Measurements from ENCODE around the gene TNIP1.

Gene TNIP1

DNA sequence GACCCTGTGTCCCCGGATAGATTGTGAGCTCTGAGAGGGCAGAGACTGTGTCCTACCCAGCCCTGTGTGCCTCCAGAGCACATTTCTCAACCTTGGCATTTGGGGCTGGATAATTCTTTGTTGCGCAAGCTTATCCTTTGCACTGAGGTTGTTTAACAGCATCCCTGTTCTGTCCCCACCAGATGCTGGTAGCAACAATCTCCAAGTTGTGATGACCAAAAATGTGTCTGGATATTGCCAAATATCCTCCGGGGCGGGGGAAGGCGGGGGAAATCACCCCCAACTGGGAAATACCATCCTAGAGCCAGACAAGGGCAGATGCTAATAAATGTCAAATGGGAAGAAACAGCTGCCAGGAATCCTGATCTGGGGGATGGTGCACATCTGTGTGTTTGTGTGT lies 24.0 kb upstream of the TNIP1 start:
- no peak for DNase-seq

GRCh38 chr5:151101746-151102145 lies 20.9 kb upstream of the TNIP1 start:
- no peak for DNase-seq

DNA sequence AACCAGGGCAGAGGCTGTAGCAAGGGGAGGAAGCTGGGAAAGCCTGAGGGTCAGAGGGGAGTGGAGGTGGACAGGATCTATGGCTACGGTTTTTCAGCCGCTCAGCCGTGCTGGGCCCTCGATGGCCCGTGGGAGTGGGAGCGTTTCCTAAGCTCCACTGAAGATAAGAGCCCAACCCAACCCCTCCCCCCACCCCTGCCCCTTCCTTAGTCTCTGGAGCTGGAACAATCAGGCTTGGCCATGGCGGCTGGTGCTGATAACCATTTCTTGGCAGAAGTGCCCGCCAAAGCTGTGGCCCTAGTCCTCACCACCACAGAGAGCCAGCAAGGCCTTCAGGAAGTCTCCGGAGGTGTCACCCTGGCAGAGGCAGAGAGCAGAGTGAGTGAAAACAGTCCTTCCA lies 20.3 kb upstream of the TNIP1 start:
- no peak for DNase-seq

DNA sequence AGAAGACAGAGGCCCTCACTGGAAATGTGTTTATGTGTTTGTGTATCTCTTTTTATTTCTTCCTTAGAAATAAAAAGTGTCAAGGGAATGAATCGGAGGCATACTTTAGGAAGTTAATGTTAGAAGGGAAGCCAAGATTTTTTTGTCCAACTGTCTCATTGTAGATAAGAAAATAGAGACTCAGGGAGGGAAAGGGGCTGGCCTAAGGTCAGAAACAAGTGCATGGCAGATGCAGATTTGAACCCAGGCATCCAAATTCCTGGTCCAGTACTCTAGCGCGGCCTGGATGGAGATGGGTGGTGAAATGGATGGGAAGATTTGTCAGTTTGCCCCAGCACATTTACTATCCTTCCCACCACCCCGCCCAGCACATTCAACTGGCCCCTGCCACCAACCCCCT lies 19.8 kb upstream of the TNIP1 start:
- DNase-seq = no peak

- no peak for DNase-seq
Observed at GRCh38 chr5:151098768-151099121, 17.9 kb upstream of the TNIP1 start.

DNA sequence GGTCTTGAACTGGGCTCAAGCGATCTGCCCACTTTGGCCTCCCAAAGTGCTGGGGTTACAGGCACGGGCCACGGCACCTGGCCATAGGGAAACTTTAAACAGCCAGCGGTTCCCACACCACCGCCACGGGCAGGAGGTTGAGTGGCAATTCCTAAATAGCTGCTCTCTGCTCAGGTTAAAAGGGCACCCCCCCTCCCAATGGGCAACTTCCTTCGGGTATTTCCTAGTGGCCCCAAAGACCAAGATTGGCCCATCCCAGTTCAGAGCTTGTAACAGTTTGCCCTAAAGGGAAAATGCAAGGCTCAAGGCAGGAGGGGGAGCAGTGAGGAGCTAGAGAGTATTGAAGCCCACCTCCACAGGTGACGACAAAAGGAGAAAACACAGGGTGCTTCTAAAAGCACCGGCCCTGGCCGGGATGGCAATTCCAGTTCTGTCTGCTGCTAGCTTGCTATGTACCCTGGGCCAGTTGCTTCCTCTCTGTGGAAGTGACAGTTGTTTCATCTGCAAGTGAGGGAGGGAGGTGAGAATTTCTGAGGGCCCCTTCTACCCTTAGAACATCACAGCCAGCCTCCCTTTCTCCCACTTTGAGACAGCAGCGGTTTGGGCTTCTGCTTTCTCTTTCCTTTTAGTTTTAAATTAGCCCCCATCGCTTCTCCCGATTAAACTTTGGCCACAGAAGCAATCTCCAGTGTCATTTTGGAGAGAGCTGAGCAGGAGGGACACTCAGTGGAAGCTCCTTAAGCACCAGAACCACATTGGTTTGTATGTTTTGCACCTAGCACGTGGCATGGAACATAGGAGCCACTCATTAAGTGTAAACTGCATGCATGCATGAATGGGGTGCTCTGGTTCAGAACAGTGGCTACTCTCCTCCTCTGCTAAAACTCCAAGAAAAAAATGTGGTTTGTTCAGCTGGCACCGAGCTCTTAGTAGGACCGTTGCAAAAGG lies 17.3 kb upstream of the TNIP1 start:
- no peak for DNase-seq

GRCh38 chr5:151097061-151097460 lies 16.2 kb upstream of the TNIP1 start:
- no peak for DNase-seq

DNA sequence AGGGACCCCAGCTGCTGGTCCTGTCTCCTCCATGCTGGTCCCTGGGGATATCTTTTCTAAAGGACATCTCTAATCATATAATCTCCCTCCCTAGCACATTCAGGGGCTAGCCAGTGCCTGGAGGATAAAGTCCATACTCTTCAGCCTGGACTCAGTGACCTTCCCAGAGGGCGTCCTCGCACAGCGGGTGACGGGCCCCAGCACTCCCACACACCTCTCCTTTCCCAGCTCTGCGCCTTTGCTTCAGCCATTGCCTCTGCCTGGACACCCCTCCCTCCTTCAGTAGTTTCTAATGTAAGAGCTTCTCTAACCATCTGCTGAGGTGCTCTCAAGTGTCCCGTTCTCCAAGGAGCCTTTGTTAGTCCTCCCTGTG lies 15.2 kb upstream of the TNIP1 start:
- no peak for DNase-seq

GRCh38 chr5:151095341-151096000 lies 14.6 kb upstream of the TNIP1 start:
- DNase-seq = no peak

DNA sequence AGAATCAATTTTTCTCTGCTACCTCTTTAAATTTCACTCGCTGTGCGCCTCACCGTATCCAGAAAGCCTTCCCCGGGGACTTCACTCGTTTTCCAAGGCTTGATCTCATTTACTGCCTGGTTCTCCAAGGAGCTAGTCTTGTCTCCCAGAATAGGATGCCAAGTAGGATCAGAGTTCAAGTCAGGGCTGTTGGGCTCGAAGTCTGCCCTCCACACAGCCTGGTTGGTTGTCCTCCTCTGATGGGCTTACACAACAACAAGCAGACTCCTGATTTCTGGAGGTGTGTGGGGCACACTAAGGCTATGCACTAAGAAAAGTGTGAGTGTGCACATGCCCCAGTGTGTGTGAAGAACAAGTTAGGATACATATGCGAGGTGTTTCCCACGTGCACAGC lies 14.0 kb upstream of the TNIP1 start:
- DNase-seq = no peak

GRCh38 chr5:151094030-151094851 lies 13.4 kb upstream of the TNIP1 start:
- no peak for DNase-seq

DNA sequence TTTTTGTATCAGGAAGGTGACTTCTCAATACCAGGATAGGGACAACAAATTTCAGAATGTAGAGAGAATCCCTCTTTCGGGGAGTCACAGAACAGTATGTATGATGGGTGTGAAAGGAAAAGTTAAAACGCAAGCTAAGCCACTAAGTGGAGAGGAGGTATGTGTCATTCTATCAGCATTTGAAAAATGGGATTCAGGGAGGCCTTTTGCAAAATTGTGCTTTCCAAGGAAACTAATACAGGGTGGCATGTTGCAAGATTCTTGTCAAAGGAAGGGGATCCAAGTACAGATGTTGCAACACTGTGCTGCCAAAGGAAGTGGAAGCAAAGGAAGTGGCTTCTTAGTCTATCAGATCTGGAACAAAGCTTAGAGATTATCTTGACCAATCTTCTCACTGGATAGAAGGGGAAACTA lies 12.6 kb upstream of the TNIP1 start:
- DNase-seq = no peak

GRCh38 chr5:151092762-151093161 lies 11.9 kb upstream of the TNIP1 start:
- DNase-seq = no peak

GRCh38 chr5:151089726-151090125 lies 8.9 kb upstream of the TNIP1 start:
- no peak for DNase-seq

- no peak for DNase-seq
Observed at GRCh38 chr5:151088986-151089385, 8.2 kb upstream of the TNIP1 start.

DNA sequence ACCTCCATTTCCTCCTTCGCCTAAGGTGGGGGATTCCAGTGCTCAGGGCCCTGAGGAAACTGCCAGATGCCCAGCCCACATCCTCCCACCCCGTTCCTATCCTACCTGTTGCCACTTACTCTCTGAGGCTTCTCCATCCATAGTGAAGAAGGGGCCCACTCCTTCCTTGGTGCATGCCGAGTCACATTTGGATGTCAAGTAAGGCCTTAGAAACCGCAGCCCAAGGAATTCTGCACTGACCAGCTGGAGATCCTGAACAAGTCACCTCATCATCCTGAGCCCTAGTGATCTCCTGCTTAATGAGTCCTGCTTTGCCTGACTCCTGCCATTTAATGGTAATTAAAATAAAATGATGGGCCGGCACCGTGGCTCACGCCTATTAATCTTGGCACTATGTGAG lies 6.7 kb upstream of the TNIP1 start:
- DNase-seq = no peak

- no peak for DNase-seq
Observed at GRCh38 chr5:151086905-151087360, 6.1 kb upstream of the TNIP1 start.

DNA sequence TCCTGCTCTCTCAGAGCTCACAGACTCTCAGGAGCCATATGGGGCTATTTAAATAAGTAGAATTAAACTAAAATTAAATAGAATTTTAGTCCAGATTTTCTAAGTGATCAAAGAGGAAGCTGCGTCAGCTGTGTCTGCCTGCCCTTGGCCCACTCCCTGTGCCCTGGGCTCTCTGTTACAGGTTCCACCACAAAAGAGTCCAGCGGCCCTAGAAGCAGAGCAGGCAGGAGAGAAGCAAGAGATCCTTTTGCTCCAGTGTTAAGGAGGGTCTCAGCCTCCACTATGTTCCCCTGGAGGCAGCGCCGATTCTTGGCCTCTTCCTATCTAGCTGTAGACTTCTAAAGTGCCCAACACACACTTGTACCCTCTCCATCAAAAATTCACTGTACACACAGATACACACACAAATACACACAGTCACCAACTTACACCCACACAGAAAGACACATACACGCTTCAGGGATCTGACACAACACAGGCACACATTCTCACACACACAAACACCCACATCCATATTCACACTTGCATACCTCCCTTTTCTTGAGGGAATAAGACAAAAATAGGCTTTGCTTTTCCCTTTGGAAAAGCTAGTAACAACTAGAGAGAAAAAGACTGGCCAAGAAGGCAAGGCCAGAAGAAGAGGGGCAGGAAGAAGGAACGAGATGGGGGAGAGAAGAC lies 5.5 kb upstream of the TNIP1 start:
- no peak for DNase-seq

DNA sequence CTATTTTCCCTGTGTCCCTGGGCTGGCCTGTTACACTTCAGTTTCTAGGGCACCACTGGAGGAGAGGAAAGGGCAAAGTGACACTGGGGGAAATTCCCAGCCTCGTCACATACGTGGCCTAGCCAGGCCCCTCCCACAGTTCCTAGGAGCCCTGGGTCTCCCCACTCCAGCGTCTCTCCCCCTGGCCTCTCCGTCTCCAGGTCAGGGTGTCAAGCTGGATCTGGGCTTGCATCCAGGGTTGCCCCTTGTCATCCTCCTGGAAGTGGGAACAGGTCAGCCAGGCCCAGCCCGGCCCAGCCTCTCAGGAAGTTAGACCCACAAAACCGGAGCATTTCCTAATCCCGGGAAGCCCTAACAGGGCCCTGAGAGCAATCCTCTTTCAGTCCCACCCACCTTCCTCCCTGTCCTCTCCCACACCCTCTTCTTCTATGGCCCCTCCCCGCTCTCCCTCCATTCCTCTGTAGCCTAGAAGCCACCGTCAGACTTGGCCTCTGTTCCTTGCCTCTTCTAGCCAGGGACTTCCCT lies 4.7 kb upstream of the TNIP1 start:
- no peak for DNase-seq

GRCh38 chr5:151084363-151084762 lies 3.5 kb upstream of the TNIP1 start:
- no peak for DNase-seq

GRCh38 chr5:151083081-151083676 lies 2.3 kb upstream of the TNIP1 start:
- peak; percentile 9 for DNase-seq

DNA sequence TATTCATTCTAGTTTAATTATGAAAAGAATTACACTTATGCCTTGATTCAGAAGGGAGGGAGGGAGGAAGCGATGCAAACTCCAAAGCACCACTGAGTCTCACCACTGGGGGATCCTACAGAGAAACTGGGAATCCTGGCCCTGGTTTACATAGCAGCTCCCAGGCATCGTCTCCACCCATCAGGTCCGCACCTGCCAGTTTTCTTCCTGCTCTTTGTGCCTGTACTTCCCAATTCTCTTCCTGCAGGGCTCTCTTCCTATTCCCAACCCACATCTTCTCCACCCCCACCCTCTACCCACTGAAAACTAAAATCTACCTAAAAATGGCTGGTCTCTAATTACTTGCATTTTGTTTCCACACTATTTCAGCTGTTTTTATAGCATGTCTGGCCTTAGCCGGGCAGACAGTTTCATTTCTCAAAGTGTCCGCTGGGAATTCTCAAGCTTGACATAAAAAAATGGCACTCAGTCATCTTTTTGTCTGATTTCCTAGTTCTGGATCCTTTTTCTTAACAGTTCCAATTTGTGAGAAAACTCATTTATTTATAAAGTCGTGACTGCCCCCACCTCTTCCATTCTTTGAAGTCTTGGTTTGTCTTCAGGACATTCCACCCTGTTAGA lies 1.6 kb upstream of the TNIP1 start:
- DNase-seq = peak; percentile 35

Measured in NCI-H146 (cell line).